IgD-negative memory B cell (primary cell): ENCODE measurements around the gene ANKZF1. TPM values are rescaled to one million over a fixed set of nuclear protein-coding genes. Genes with fewer than 3 reads are reported as not detected.

ENCODE experiments used
- polyA plus RNA-seq: library from polyadenylated mRNA; unstranded; fragments of 300-500 nt; fragmentation: Illumina TruSeq; gene quantifications from one replicate; pipeline ENCODE4 v1.2.3, GENCODE V29; 2021

The ANKZF1 gene
- polyA plus RNA-seq, 1 donor from 2014 or later, result 31.1 TPM

Other genes starting within 250 kb of the ANKZF1 start
- not detected for gene FEV, start 244.6 kb upstream of the ANKZF1 start, polyA plus RNA-seq
- not detected for gene CRYBA2, start 236.4 kb upstream of the ANKZF1 start, polyA plus RNA-seq
- gene CFAP65, start 188.3 kb upstream of the ANKZF1 start, polyA plus RNA-seq, result not detected
- gene IHH, start 168.9 kb upstream of the ANKZF1 start, polyA plus RNA-seq, result not detected
- gene NHEJ1, start 69.0 kb upstream of the ANKZF1 start, polyA plus RNA-seq, result 22.9 TPM
- gene SLC23A3, start 59.8 kb upstream of the ANKZF1 start, polyA plus RNA-seq, result 0.63 TPM
- 151 TPM for gene CNPPD1, start 52.9 kb upstream of the ANKZF1 start, polyA plus RNA-seq
- 55.6 TPM for gene RETREG2, start 51.5 kb upstream of the ANKZF1 start, polyA plus RNA-seq
- 64.8 TPM for gene ZFAND2B, start 23.0 kb upstream of the ANKZF1 start, polyA plus RNA-seq
- 1.2 TPM for gene ABCB6, start 10.8 kb upstream of the ANKZF1 start, polyA plus RNA-seq
- 19.6 TPM for gene ATG9A, start 170 bp upstream of the ANKZF1 start, polyA plus RNA-seq
- not detected for gene GLB1L, start 15.6 kb downstream of the ANKZF1 start, polyA plus RNA-seq
- 17.9 TPM for gene STK16, start 15.7 kb downstream of the ANKZF1 start, polyA plus RNA-seq
- gene TUBA4B, start 23.4 kb downstream of the ANKZF1 start, polyA plus RNA-seq, result not detected
- gene TUBA4A, start 24.1 kb downstream of the ANKZF1 start, polyA plus RNA-seq, result 229 TPM
- gene DNAJB2, start 49.6 kb downstream of the ANKZF1 start, polyA plus RNA-seq, result 7.8 TPM
- gene PTPRN, start 79.6 kb downstream of the ANKZF1 start, polyA plus RNA-seq, result not detected
- not detected for gene RESP18, start 102.9 kb downstream of the ANKZF1 start, polyA plus RNA-seq
- 49.9 TPM for gene DNPEP, start 158.1 kb downstream of the ANKZF1 start, polyA plus RNA-seq
- not detected for gene DES, start 188.6 kb downstream of the ANKZF1 start, polyA plus RNA-seq
- gene SPEG, start 205.0 kb downstream of the ANKZF1 start, polyA plus RNA-seq, result not detected